GM18511 (cell line): ENCODE measurements around the gene SNAI1.
"Not testable (repeated sequence)": the region's sequence is repeated elsewhere in the genome, so short reads cannot be mapped to it uniquely, and the experiment has no call there.

Experiments
- ATAC-seq: cut with Tn5 transposase; IDR thresholded peaks from one replicate; pipeline ENCODE4 v1.9.1; 2021; ENCODE audit warnings: mild to moderate bottlenecking, moderate library complexity; ENCODE audit not compliant: unreplicated experiment

Gene SNAI1

DNA sequence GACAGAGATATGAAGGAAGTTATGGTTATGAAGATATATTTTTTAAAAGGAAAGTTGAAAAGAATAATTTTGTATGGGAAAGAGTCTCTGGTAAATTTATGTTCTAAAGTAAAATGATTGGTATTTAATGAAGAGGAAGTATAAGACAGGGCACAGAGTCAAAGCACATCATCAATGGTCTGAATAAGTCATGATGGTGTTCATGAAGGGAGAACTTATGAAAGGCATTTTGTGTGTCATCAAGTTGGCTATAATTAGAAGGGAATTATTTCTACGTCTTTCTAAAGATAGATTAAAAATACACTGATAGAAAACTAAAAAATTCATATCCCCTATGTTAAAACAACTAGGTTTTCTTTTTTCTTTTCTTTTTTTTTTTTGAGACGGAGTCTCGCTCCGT lies 21.4 kb upstream of the SNAI1 start:
- no peak for ATAC-seq

DNA sequence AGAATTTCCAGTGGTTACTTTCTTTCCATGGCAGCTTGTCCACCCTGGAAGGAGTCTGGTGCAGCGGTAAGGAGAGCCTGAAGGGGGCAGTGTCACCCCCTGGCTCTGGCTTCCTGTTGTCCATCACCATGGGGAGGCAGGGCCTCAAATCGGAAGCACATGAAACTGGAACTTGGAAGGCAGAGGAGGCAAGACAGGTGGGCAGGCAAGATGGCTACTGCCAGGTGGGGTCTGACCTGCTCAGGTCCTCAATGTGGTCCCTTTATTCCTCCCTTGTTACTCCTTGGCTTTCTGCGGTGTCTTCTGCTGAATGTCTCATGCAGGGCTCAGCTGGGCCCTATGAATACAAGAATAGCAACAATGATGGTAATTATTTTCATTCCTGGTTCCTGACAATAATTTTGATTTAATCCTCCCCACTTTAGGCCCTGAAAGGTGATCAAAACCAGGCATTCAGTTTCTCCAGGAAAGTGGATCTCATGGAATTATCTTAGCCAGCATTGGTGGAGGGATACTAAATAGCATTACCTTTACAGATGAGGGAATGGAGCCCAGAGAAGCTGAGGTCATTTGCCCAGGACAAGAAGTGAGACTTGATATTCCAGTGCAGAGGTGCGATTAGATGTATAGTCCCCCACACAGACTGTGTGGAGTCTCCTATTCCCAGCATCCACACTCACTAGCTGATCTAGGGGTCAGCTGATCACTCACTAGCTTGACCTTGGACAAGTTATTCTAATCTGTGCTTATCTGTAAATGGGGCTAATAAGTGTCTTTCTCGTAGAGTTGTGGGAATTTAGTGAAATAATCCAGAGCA lies 17.6 kb upstream of the SNAI1 start:
- ATAC-seq = no peak

DNA sequence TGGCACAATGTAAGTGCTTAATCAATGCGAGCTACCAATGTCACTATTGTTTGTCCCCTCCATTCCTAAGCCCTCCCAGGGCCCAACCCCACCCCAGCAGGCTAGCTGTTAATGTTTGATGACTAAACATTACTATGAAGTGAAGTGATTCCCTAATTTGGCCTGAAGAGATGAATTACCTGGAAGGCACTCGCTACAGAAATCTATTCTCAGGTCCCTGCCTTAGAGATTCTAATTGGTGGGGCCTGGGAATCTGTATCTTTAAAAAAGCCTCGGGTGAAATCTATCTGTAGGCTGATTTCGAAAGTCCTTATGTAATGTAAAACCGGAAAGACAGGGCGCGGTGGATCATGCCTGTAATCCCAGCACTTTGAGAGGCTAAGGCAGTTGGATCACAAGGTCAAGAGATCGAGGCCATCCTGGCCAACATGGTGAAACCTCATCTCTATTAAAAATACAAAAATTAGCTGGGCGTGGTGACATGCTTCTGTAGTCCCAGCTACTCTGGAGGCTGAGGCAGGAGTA lies 16.9 kb upstream of the SNAI1 start:
- ATAC-seq = no peak

DNA sequence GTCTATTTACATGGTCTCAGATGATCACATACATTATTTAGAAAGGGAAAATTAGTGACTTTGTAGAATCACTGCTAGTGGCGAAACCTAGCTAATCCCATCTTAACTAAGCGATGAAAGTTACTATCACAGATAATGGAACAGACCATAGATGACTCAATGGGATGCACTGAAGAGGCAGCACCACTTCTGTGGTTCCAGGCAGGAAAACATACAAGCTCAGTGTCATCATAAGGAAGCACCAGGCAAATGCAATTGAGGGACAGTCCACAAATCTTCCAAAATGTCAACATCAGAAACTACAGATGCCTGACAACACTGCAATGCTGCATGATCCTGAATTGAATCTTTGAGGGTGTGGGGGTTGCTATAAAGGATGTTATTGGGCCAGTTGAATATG lies 15.9 kb upstream of the SNAI1 start:
- ATAC-seq = no peak

DNA sequence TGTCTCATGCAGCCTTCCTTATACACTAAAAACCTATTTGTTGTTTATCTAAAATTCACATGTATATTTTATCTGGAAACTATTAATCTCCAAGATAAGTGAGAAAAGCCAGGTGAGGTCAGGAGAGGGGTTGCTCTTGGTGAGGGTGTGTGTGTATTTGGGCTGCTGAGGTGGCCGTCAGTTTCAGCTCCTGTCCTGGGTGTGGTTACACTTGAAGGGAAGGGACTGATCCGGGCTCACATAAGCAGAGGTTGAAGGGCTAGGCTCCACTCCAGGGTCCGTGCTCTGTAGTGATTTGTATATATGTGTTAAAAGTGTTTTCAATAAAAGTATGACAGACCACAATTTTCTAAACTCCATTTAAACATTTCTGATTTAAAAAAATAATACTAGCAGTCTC lies 13.5 kb upstream of the SNAI1 start:
- ATAC-seq = no peak

DNA sequence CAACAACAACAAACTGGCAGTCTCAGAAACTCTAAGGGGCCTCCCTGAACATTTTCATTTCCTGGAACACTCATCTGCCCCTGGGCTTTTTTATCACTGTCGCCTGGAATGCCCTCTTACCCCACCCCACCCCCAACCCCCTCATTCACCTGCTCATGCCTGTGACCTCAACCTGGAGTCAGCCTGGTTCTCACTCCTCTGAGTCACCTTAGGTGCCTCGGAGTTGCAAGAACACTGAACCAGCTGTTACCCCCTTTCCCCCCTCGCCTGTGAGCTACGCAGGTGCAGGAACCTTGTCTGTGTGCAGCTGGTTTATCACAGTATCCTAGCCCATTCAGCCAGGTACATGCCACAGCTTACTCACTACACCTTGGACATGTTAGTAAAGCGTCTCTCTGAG lies 12.8 kb upstream of the SNAI1 start:
- ATAC-seq = no peak

DNA sequence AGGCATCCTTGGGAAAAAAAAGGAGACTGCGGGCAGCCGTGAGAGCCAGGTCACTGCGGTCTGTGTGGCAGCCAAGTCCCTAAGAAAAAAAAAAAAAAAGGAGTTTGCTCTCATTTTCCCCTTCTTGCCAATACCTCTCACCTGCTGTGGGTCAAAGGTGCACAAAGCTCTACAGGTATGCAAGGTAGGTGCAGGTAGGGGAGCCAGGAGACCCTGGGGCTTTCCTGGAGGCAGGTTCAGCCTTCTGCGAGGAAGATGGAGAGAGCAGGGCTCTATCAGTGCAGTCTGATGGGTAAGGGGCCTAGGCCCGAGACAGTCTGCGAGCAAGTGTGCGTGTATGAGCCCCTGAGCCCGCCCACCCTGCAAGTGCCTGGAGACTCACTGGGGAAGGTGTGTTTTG lies 12.3 kb upstream of the SNAI1 start:
- ATAC-seq = no peak

DNA sequence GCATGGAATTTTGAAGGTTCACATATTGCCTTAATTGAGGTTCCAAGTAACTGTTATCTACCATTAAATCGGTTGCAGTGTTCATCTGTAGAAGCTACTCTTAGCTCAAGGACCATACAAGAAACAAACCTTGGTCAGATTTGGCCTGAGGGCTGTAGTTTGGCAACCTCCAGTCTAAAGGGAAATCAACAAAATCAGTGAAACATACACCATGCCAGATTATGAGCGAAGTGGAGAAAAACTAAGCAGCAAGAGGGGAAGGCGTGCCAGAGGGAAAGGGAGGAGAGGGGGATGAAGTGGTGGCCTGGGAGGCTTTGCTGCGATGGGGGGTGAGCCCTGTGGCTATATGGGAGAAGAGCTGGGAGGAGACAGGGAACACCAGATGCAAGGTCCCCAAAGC lies 8.8 kb upstream of the SNAI1 start:
- no peak for ATAC-seq

DNA sequence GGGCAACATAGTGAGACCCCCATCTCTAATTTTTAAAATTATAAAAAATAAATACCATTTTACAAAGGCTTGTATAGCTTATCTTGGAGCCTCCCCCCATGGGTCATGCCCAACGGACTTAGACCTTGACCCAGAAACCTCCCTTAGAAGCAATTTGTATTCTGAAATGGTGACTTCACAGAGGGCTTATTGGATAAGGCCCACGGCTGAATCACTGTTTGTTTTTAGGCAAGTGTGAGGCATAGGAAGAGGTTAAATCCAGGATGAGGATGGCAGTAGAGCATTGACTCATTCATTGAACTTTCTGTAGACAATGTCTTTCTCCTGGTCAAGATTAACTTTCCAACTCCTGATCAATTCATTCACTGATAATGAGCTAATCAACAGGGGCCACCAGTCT lies 6.2 kb upstream of the SNAI1 start:
- no peak for ATAC-seq

DNA sequence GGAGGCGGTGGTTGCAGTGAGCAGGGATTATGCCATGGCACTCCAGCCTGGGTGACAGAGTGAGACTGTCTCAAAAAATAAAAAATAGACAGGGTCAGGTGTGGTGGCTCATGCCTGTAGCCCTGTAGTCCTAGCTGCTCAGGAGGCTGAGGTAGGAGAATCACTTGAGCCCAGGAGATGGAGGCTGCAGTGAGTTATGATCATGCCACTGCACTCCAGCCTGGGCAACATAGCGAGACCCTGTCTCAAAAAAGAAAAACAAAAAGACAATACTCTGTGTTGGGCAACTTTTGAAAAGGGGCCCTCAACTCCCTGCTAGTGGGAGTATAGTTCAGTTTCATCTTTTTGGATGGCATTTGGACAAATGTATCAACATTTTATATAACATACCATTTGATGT lies 5.0 kb upstream of the SNAI1 start:
- not testable (repeated sequence) for ATAC-seq

DNA sequence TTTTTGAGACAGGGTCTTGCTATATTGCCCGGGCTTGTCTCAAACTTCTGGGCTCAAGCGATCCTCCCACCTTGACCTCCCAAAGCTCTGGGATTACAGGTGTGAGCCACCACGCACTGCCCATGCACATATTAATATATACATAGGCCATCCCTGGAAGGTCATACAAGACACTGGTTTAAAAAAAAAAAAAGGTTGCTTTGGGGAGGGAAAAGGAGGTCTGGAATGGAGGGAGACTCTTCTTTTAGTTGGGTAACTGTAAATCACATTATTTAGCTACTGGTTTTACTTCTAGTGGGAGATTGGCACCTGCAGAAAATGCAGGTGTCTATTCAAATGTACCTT lies 4.1 kb upstream of the SNAI1 start:
- no peak for ATAC-seq

DNA sequence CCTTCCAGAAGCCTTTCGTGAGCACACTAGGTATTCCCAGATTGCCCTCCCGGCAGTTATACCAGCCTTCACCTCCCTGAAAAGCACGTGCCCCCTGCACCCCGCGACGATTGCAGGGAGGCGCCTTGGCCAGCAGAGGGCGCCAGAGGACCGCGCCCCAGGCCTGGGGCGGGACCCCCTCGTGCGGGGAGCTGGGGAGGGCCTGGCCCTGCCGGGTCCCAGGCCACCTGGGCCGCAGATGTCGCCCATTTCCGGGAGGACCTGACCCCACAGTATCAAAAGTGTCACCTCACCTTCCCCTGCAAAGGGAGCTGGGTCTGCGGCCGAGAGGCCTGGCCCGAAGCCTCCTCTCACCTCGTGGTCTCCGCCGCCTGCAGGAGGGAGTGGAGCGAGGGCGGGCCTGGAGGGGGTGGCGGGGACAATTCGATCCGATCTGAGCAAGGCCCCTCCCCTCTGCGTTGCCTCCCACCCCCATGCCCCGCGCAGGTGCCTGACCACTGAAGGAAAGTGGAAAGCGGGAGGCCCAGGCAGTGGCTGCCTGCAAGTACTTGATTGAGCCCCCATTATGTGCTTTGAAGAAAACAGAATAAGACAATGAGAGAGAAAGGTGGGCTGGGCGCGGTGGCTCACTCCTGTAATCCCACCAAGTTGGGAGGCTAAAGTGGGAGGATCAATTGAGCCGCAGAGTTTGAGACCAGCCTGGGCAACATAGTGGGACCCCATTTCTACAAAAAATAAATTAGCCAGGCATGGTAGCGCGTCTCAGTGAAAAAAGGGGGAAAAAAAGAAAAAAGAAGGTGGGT lies 3.5 kb upstream of the SNAI1 start:
- no peak for ATAC-seq

DNA sequence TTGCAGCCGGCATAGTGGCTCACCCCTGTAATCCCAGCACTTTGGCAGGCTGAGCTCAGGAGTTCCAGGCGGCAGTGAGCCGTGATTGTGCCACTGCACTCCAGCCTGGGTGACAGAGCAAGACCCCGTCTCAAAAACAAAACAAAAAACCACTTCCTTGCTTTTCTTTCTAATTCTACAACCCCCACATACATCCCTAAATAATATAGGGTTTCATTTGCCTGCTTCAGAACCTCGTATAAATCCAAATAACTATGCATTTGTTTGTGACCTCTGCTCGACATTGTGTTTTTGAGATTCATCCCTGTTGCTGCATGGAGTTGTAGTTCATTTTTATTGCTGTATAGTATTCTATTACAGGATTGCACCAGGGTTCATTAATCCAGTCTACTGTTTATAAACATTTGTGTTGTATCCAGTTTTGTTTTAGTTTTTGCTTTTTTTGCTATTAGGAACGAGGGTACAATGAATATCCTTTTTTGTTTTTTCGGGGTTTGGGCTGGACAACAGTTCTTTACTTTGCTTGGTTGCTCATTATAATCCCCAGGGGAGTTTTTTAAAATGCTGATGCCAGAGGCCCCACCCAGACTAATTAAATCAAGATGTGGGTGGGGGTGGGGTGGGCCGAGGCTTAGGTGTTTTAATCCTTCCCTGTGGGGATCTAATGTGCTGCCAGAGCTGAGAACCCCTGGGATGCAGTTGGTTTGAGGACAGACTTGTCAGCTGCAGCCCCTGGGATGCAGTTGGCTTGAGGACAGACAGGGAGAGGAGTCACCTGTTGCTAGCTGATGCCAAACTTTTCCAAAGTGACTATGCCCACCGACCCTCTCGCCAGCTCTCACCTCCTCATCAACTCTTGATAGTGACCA lies 2.4 kb upstream of the SNAI1 start:
- ATAC-seq = no peak

DNA sequence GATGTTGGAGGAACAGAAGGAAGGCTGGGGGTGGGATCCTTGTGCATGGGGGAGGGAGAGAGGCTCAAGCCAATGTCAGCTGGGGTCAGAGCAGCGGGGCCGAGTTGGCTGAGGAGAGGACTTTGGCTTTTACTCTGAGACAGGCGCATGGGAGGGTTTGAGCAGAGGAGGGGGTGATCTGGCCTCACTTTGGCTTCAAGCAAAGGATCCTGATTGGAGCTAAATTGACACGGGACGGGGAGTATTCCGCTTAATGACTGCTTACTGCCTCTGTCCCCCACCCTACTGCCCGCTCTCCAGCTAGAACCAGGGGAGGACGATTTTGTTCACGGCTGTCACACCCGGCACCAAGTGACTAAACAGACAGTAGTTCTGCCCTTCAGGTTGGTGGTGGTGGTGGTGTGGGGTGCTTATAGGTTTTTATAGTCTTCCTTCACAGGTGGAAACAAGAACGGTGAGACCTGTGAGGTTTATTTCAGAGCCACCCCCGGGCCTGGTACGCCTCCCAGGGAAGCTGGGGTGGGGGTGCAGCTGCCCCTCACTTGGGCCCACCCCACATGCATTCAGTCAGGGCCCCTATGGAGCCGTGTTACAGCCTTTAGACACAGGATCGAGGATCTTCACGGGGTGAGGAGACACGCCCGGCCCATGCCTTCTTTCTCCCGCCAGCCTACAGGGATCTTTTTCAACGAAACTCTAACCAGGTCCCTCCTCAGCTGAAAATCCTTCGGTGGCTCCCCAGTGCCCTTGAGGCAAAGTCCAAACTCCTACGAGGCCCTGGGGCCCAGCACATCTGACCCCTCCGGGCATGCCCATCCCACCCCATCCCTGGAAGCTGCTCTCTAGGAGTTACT lies 1.3 kb upstream of the SNAI1 start:
- ATAC-seq = no peak

DNA sequence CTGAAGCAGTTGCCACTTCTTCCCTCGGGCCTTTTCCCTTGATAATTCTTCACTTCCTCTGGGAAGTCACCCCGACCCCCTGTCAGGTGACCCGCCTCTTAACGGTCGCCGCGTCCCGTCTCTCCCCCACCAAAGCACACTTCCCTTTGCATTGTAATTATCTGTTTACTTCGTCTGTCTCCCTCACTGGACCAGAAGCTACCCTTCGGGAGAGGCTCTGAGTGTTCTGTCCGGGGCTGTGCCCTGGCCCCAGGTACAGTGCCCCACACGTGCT lies 771 bp upstream of the SNAI1 start:
- ATAC-seq = no peak

DNA sequence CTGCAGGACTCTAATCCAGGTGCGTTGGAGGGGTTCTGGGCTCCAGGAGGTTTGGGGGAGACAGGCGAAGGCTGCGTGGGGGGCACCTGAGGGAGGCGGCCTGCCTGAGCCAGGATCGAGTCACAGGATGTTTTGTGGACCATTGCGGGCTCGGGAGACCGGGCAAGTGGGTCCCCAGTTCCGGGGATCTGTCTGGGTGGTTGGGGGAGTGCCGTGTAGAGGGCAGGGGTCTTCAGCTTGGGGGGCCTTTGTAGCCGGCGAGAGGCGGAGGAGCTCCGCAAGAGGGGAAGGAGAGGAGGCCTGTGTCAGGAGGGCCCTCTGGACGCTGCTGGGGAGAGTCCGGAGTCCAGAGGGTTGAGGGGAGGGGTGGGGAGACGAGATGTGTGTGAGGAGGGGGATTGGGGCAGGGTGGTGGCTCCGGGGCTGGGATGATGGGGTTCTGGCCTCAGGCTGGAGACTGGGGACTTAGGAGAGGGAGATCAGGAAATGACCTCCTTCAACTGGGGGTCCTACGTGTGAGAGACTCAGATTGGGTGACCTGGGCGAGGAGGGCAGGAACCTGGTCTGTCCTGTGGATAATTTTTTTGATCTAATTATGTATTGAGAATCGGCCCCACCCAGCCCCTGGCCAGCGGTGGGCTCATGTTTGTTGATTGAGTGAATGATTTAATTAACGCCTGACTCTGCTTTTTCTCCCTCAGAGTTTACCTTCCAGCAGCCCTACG lies 505 bp downstream of the SNAI1 start:
- ATAC-seq = no peak

DNA sequence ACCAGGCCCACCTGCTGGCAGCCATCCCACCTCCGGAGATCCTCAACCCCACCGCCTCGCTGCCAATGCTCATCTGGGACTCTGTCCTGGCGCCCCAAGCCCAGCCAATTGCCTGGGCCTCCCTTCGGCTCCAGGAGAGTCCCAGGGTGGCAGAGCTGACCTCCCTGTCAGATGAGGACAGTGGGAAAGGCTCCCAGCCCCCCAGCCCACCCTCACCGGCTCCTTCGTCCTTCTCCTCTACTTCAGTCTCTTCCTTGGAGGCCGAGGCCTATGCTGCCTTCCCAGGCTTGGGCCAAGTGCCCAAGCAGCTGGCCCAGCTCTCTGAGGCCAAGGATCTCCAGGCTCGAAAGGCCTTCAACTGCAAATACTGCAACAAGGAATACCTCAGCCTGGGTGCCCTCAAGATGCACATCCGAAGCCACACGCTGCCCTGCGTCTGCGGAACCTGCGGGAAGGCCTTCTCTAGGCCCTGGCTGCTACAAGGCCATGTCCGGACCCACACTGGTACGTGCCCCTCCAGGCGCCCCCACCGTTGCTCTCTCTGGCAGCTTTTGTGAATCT lies 1.1 kb downstream of the SNAI1 start:
- ATAC-seq = no peak

DNA sequence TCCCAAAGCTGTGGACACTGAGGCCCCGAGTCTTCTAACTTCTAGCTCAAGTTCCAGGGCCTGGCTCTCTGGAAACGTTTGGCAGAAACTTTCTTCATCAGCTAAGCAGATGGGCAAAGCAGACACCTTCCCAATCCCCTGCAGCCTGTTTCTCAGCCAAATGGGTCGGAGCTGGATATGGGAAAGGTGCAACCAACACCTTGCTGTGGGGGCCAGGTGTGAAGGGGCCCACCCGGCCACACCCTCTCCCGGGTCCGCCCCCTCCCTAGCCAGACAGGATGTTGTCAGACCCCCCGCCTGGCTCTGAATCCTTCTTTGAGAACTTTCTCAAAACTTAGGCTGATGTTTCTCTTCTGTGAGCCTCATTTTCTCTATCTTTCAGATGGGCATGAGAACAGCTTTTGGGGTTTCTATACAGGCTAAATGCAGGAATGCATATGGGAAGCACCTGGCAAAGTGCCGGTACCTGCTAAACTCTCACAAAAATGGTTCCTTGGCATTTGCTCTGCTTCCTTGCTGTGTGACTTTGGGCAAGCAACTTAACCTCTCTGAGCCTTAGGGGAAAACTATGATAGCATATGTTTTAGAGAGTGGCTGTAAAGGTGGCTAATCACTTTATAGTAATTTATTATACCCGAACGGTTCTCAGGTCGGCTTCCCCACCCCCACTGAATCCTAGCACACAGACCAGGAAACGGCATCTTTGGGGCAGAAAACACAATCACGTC lies 1.8 kb downstream of the SNAI1 start:
- no peak for ATAC-seq

DNA sequence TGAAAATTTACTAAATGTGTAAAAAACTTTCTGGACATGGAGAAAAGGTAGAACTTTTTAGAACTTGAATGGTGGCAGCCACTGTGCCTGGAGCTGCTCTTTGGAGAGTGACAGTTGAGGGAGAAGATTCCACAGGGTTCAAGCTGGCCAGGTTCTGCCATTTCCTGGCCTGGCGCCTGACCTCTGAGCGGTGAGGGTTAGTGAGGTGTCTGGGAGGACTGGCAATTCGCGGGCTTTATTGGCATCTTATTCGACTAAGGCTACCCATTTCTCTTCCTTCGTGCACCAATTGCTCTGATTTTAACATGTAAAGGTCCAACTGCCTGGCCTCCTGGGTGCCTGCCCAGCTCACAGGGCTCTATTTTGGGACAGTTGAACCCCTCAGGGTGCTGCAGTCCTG lies 2.4 kb downstream of the SNAI1 start:
- ATAC-seq = no peak
